ENCODE data around the gene SLC2A4. TPM values are rescaled to one million over a fixed set of nuclear protein-coding genes. Genes with fewer than 3 reads are reported as not detected.

The SLC2A4 gene
- total RNA-seq, 1 donor = under 0.01 TPM

DNA sequence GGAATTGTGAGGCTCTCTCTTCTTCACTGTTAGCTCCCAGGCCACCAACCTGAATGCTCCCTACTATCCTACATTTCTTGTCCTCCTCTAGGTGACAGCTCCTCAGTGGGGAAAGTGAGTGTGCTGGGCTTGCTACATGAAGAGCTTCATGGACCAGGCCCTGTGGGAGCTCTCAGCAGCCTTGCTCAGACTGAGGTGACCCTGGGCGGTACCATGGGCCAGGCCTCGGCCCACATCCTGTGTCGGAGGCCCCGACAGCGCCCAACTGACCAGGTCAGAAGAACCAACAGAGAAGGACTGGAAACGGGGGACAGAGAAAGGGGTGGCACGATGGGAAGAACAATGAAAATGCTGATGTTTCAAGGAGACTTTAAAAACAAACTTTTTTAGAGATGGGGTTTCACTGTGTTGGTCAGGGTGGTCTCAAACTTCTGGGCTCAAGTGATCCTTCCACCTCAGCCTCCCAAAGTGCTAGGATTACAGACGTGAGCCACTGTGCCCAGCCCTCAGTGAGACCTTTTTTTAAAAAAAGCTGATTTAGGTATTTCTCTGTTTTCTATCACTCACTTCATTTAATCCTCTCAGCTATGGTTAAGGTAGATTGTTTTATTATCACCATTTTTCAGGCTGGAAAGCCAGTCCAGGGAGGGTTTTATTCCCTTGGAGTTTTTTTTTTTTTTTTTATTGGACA, 24.6 kb upstream of the SLC2A4 start:
- no peak for DNase-seq (ENCODE audit: low read depth)
- TF ChIP-seq, protein P1, sequence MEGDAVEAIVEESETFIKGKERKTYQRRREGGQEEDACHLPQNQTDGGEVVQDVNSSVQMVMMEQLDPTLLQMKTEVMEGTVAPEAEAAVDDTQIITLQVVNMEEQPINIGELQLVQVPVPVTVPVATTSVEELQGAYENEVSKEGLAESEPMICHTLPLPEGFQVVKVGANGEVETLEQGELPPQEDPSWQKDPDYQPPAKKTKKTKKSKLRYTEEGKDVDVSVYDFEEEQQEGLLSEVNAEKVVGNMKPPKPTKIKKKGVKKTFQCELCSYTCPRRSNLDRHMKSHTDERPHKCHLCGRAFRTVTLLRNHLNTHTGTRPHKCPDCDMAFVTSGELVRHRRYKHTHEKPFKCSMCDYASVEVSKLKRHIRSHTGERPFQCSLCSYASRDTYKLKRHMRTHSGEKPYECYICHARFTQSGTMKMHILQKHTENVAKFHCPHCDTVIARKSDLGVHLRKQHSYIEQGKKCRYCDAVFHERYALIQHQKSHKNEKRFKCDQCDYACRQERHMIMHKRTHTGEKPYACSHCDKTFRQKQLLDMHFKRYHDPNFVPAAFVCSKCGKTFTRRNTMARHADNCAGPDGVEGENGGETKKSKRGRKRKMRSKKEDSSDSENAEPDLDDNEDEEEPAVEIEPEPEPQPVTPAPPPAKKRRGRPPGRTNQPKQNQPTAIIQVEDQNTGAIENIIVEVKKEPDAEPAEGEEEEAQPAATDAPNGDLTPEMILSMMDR (IDR thresholded peaks at IDR 0.05; ENCODE audit: insufficient read depth, low read depth, low read length) = no peak
- no peak overlapping the region for H3K4me3 ChIP-seq (ENCODE audit: low read depth, low read length)

DNA sequence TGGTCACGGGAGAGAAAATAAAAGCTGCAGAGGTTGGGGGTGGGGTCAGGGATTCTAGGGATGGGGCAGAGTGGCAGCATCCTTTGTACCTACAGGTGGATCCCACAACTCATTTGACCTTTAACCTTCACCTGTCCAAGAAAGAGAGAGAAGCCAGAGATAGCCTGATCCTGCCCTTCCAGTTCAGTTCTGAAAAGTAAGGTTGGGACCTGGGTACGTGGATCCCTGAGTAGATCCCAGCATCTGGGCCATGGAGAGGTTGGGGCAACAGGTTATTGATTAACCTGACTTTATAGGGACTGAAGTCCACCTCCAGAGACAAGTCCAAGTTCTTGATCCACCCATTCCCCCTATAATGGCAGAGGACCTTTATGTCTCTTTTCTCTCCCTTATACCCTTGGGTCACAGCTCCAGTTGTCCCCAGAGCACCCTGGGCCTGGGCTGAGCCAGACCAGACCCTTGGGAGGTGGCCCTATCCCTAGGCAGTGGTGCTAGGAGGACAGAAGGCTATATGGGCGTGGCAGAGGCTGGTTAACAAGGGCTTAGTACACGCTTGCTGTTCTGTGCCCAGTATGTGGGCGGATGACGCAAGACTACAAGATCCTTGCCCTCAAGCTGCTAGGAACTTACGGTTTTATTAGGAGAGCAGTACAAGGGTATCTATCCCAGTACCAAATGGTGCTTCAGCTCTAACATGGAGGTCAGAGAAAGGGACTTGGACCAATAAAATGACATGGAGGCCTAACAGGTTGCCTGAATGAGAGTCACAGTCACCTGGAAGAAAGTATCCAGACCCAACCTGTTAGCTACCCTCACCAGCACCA, 22.6 kb upstream of the SLC2A4 start:
- TF ChIP-seq, protein P1 (IDR thresholded peaks at IDR 0.05; ENCODE audit: insufficient read depth, low read depth, low read length) = no peak
- peak; percentile 84 for DNase-seq (ENCODE audit: low read depth)

DNA sequence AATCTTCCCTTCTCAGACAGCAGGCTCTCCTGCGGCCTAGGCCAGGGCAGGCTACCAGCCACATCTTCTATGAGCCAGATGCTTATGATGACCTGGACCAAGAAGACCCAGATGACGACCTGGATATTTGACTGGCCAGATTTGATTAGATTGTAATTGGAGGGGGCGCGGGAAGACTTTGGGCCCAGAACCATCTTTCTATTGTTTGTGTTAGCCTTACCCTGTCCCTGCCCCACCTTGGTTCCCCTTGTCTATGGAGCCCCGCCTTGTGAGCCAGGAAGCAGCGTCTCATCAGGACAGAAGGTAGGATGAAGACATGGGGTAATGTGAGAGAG, 22.0 kb upstream of the SLC2A4 start:
- no peak overlapping the region for H3K4me3 ChIP-seq (ENCODE audit: low read depth, low read length)
- DNase-seq (ENCODE audit: low read depth) = no peak
- TF ChIP-seq, protein P1 (IDR thresholded peaks at IDR 0.05; ENCODE audit: insufficient read depth, low read depth, low read length) = no peak

More for the DNA sequence above, 22.6 kb upstream of the SLC2A4 start:
- no peak overlapping the region for H3K4me3 ChIP-seq (ENCODE audit: low read depth, low read length)

DNA sequence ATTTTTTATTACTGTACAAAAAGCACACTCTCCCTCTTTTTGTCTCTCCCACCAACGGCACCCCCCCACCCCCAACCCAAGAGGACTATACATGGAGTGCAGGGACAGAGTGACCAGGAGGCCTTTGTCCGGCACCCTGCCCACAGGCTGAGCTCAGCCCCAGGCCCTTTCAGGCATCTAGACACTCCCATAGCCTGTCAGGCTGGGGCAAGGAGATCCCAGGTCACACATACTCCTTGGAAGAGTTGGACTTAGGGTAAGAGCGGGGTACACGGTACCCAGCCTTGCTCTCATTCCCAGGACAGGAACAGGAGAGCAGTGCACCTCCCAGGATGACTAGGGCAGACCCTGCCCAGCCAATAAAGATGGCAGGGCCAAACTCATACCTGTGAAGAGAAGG, 21.4 kb upstream of the SLC2A4 start:
- TF ChIP-seq, protein P1 (IDR thresholded peaks at IDR 0.05; ENCODE audit: insufficient read depth, low read depth, low read length) = no peak
- DNase-seq (ENCODE audit: low read depth) = no peak
- H3K4me3 ChIP-seq (ENCODE audit: low read depth, low read length) = no peak overlapping the region

DNA sequence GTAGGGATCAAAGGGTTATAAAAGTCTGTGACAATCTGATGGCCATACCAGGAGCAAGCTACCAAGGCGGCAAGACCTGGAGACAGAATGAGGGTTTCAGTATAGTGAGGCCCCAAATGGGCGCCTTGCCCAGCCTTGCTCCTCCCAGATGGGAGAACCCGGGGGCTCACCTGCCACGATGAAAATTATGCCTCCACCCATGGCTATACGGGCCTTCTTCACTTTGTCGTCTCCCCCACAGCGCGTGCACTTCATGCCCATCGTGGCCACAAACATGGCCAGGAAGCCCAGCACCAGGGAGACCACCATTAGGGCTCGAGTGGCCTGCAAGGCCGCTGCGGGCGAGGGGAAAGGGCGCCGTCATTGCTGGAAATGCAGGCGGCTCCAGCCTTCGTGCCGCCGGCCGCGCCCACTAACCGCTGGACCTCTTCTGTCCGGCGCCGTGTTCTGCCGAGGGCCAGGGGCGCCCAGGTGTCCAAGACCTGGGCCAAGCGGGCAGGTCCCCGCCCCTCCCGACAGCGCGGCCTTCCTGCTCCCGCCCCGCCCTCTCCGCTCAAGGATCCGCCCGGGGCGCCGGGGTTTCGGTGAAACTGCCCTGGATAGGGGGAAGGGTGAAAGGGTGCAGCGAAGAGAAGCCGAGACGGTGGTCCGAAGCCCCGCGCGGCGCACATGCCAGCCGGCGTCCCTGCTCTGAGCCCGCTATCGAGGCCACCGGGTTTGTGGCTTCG, 20.7 kb upstream of the SLC2A4 start:
- TF ChIP-seq, protein P1 (IDR thresholded peaks at IDR 0.05; ENCODE audit: insufficient read depth, low read depth, low read length) = no peak
- no peak for DNase-seq (ENCODE audit: low read depth)
- H3K4me3 ChIP-seq (ENCODE audit: low read depth, low read length) = peak overlapping the region; percentile 53

DNA sequence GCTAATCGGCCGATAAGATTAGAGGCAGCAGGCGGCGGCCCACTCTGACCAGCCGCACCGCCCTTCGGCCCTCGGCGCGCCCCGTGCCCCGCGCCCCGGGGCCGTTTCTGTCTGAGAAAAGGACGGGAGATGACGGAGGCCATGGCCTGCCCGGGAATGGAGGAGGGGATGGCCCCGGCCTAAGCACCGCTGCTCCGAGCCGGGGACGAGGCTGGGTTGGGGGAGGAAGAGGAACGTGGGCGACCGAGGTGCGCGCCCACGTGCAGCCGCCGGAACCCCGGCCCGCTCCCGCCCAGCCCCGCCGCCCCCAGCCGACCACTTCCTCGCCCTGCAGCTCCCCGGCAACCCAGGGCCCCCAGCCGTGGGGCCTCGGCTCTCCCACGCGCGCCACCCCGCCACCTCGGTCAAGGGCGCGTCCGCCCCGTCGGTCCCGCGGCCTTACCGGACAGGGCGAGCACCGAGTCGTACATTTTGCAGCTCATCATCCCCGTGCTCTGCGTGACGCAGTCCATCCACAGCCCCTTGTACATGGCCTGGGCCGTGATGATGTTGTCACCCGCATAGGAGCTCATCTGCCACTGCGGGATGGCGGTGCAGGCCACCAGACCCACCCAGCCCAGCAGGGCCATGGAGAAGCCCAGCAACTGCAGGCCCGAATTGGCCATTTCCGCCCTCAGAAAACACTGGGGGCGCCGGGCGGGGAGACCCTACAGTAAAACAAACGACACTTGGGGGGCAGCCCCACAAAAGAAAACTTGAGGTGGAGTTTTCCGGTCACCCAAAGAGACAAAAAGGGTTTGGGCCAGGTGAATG, 19.9 kb upstream of the SLC2A4 start:
- TF ChIP-seq, protein P1 (IDR thresholded peaks at IDR 0.05; ENCODE audit: insufficient read depth, low read depth, low read length) = no peak
- H3K4me3 ChIP-seq (ENCODE audit: low read depth, low read length) = peak overlapping the region; percentile 56
- no peak for DNase-seq (ENCODE audit: low read depth)
